NB4 (cell line): ENCODE results near the gene OR6M1.
A peak's percentile ranks its signal among the peaks of the same experiment; 100 is the strongest.

Experiments used
- DNase-seq: peaks from one replicate; pipeline ENCODE4 v3.0.0; 2010; ENCODE audit warnings: low read depth
- H3K4me3 ChIP-seq: one replicate; pipeline ENCODE4 v1.5.1; 2011; ENCODE audit warnings: mild to moderate bottlenecking, low read depth, low read length, moderate library complexity
- MYC ChIP-seq: IDR thresholded peaks from 2 replicates; pipeline ENCODE4 v1.6.1; 2011; ENCODE audit warnings: low read depth, low read length
- POLR2A ChIP-seq: IDR thresholded peaks from 2 replicates; pipeline ENCODE4 v1.6.1; 2011; ENCODE audit warnings: mild to moderate bottlenecking; ENCODE audit not compliant: insufficient read length; ENCODE audit errors: extremely low read depth
- TF ChIP-seq, protein P1 (sequence below): IDR thresholded peaks from one replicate; pipeline ENCODE4 v1.5.1; 2012; ENCODE audit warnings: low read depth, low read length
- TF ChIP-seq, protein P2 (sequence below): IDR thresholded peaks from 2 replicates; pipeline ENCODE4 v1.6.1; 2011; ENCODE audit warnings: low read depth, low read length

OR6M1 gene, protein sequence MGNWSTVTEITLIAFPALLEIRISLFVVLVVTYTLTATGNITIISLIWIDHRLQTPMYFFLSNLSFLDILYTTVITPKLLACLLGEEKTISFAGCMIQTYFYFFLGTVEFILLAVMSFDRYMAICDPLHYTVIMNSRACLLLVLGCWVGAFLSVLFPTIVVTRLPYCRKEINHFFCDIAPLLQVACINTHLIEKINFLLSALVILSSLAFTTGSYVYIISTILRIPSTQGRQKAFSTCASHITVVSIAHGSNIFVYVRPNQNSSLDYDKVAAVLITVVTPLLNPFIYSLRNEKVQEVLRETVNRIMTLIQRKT

DNA sequence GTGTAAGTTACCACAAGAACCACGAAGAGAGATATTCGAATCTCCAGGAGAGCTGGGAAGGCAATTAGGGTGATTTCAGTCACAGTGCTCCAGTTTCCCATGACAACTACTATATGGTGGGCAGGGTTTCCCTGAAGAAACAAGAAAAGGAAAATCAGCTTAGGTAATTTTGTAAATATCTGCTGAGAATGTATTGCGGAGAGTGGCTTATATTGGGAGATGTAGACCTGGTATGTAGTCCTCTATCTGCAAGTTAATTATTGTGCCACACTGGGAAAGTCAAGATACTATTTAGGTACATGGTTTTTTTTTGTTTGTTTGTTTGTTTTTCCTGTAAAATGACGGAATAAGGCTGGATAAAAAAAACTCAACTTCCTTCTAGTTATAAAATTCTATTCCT is at the start of gene OR6M1:
OR6M1 (minus strand) TSS at position 101 of the 400 bp plus-strand sequence; CDS start at position 101, 0 bp downstream.
- H3K4me3 ChIP-seq, result no peak within 1 kb of the TSS
- TF ChIP-seq MYC (no peak), POLR2A (no peak)
- TF ChIP-seq, protein P1, sequence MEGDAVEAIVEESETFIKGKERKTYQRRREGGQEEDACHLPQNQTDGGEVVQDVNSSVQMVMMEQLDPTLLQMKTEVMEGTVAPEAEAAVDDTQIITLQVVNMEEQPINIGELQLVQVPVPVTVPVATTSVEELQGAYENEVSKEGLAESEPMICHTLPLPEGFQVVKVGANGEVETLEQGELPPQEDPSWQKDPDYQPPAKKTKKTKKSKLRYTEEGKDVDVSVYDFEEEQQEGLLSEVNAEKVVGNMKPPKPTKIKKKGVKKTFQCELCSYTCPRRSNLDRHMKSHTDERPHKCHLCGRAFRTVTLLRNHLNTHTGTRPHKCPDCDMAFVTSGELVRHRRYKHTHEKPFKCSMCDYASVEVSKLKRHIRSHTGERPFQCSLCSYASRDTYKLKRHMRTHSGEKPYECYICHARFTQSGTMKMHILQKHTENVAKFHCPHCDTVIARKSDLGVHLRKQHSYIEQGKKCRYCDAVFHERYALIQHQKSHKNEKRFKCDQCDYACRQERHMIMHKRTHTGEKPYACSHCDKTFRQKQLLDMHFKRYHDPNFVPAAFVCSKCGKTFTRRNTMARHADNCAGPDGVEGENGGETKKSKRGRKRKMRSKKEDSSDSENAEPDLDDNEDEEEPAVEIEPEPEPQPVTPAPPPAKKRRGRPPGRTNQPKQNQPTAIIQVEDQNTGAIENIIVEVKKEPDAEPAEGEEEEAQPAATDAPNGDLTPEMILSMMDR, result no peak
- DNase-seq, result no peak

DNA sequence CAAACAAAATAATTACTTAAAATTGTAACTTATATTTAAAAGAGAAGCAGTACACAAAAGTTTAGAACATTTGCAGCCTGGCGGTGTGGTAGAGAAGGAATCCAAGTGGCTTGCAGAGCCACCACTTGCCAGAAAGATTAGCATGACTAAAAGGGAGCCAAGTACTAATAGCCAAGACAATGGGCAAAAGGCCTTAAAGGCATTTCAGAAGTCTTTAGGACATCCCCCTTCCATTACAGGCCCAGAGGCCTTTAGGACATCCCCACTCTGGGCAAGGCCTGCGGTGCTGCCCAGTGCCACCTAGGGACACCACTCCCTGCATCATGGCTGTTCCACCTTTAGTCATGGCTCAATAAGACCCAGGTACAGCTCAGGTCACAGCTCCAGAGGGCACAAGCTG is 46.9 kb upstream of the OR6M1 start:
- no peak overlapping the region for H3K4me3 ChIP-seq
- DNase-seq, result no peak
- TF ChIP-seq MYC, result no peak
- TF ChIP-seq POLR2A, result no peak
- TF ChIP-seq, protein P1, result no peak
- TF ChIP-seq, protein P2, sequence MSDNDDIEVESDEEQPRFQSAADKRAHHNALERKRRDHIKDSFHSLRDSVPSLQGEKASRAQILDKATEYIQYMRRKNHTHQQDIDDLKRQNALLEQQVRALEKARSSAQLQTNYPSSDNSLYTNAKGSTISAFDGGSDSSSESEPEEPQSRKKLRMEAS, result no peak

DNA sequence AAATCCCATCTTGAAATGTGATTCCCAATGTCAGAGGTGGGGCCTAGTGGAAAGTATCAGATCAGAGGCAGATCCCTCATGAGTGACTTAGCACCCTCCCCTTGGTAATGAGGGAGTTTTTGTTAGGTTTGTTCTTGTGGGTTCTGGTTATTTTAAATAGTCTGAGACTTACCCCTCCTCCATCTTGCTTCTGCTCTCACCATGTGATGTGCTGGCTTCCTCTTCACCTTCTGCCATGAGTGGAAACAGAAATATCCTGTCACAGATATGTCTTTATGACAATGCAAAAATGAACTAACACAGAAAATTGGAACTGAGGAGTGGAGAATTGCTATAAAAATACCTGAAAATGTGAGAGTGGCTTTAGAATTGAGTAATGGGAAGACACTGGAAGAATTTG is 46.2 kb upstream of the OR6M1 start:
- DNase-seq, result no peak
- TF ChIP-seq POLR2A (no peak), MYC (no peak)
- TF ChIP-seq, protein P1, result no peak
- TF ChIP-seq, protein P2, result no peak
- H3K4me3 ChIP-seq, result no peak overlapping the region

DNA sequence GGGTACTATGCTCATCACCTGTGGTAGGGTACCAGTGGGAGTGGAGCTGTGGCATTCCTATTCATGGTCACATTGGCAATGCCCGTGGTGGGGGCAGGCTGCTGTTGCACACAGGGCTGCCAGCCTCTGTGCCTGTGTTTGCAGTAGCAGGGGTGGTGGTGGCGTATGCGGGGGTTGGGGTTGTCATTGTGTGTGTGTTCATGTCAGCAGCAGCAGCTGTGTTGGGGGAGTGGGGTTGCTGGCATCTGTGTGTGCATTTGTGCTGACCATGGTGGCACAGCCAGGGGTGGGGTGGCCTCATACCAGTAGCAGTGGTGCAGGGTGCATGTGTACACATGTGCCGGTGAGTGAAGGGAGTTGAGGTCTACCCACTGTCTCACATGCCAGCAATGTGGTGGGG is 45.0 kb upstream of the OR6M1 start:
- H3K4me3 ChIP-seq, result no peak overlapping the region
- TF ChIP-seq, protein P2, result no peak
- TF ChIP-seq, protein P1, result no peak
- no peak for TF ChIP-seq MYC
- no peak for TF ChIP-seq POLR2A
- no peak for DNase-seq

DNA sequence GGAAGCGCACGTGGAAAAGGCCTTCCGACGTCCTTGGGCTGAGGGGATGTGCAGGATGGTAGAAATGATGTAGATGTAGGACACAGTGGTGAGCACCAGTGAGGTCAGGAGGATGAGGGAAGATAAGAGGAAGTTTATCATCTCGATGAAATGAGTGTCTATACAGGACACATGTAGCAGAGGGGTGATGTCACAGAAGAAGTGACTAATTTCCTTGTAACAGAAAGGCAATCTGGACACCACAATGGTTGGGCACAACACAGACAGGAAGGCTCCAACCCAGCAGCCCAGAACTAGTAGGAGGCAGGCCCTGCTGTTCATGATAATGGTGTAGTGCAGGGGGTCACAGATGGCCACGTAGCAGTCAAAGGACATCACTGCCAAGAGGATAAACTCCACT is 35.0 kb upstream of the OR6M1 start:
- TF ChIP-seq, protein P2, result no peak
- TF ChIP-seq, protein P1, result no peak
- TF ChIP-seq MYC (no peak), POLR2A (no peak)
- no peak overlapping the region for H3K4me3 ChIP-seq
- DNase-seq, result peak; percentile 44

DNA sequence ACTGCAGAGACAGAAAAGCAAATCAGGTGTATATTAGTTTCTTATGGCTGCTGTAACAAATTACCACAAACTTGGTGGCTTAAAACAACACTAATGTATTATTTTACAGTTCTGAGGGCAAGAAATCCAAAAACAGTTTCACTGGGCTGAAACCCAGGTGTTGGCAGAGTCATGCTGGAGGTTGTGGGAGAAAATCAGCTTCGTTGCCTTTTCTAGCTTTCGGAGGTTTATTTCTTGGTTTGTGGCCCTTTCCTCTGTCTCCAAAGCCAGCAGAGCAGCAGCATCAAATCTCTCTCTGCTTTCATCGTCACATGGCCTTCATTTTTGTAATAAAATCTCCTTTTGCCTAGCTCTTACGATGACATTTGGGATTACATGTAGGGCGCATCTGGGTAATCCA is 33.0 kb upstream of the OR6M1 start:
- no peak for TF ChIP-seq MYC
- TF ChIP-seq POLR2A, result no peak
- TF ChIP-seq, protein P1, result no peak
- TF ChIP-seq, protein P2, result no peak
- H3K4me3 ChIP-seq, result no peak overlapping the region
- no peak for DNase-seq
